Heart left ventricle (tissue), 16 donors: Measurements from ENCODE around the gene SPTLC3. TPM values are rescaled to one million over a fixed set of nuclear protein-coding genes. Genes with fewer than 3 reads are reported as not detected.

Experiments
- ATAC-seq, 4 donors: fragments of 200-7000 bp; cut with Tn5 transposase; one replicate each; pipeline ENCODE4 v1.9.1; 2020 to 2022; ENCODE audit warnings: moderate library complexity in 4 of 4, mild to moderate bottlenecking in 3 of 4, moderate number of reproducible peaks in 1 of 4
- DNase-seq, 5 donors: peaks; one replicate each; pipeline ENCODE4 v3.0.0-alpha.2; 2020
- H3K27ac ChIP-seq, 12 donors: fragments of 200-600 bp; sonication (generic) in 4 of 12; one replicate each; pipeline versions ENCODE4 v1.5.0 to v1.8.0; 2016 to 2022; ENCODE audit warnings: mild to moderate bottlenecking in 2 of 12
- H3K27me3 ChIP-seq, 9 donors: fragments of 200-600 bp; sonication (generic) in 2 of 9; one replicate each; pipeline versions ENCODE4 v1.5.1 to v1.8.0; 2016 to 2022; ENCODE audit warnings: mild to moderate bottlenecking in 3 of 9
- H3K36me3 ChIP-seq, 9 donors: fragments of 200-600 bp; sonication (generic) in 2 of 9; one replicate each; pipeline versions ENCODE4 v1.5.0 to v1.8.0; 2018 to 2022; ENCODE audit warnings: mild to moderate bottlenecking in 2 of 9
- H3K4me1 ChIP-seq, 12 donors: fragments of 200-600 bp; sonication (generic) in 4 of 12; one replicate each; pipeline versions ENCODE4 v1.5.0 to v1.8.0; 2016 to 2022; ENCODE audit warnings: mild to moderate bottlenecking in 3 of 12
- H3K4me3 ChIP-seq, 12 donors: fragments of 200-600 bp; sonication (generic) in 4 of 12; one replicate each; pipeline versions ENCODE4 v1.5.0 to v1.8.0; 2017 to 2022; ENCODE audit warnings: mild to moderate bottlenecking in 9 of 12, moderate library complexity in 4 of 12
- H3K9me3 ChIP-seq, 12 donors: fragments of 200-600 bp; sonication (generic) in 4 of 12; one replicate each; pipeline versions ENCODE4 v1.5.0 to v1.8.0; 2016 to 2022; ENCODE audit warnings: mild to moderate bottlenecking in 1 of 12
- CTCF ChIP-seq, 12 donors: fragments of 200-600 bp; sonication (generic) in 4 of 12; IDR thresholded peaks; one replicate each; pipeline versions ENCODE4 v1.5.0 to v1.8.0; 2018 to 2022; ENCODE audit warnings: antibody characterized with exemption in 12 of 12, mild to moderate bottlenecking in 5 of 12
- POLR2A ChIP-seq, 2 donors: fragments of 450-650 bp; IDR thresholded peaks; one replicate each; pipeline ENCODE4 v1.6.1; 2017; ENCODE audit warnings: antibody characterized with exemption in 2 of 2, mild to moderate bottlenecking in 2 of 2, moderate library complexity in 2 of 2
- WGBS, 4 donors: extraction: QIAGEN DNeasy Blood & Tissue Kit in 2 of 4; methylation state at CpG; one replicate each; pipeline versions ENCODE4 v1.1.5 to v1.1.7; 2013 to 2018; 5-methylcytosine and 5-hydroxymethylcytosine counted together
- intact Hi-C, 10 donors: fragments of 100-400 bp; cut with DNase I; formaldehyde crosslinking; loops; one replicate each; pipeline versions ENCODE4 v1.11.1 to v1.14.2; 2022
- polyA plus RNA-seq, 2 donors: library from polyadenylated mRNA; stranded (reverse); fragments of 200-250 nt; gene quantifications; one replicate each; pipeline ENCODE4 v1.2.3, GENCODE V29; 2013
- total RNA-seq, 9 donors: library from RNA; depleted of rRNA in 2 of 9; stranded (reverse); fragments of >200 nt in 2 of 9; fragmentation: NEBNext Ultra II Directional in 3 of 9; extraction: Animal tissue kit (Norgen Biotek cat#: 25700) in 3 of 9; gene quantifications; one replicate each; pipeline versions ENCODE4 v1.1.0 to v1.2.4, GENCODE V29; 2016 to 2023
- donor health status: ischemic (EF 13 %, LVEDD 7.1; RV severe dilation, severe dysfunction).
- donor health status: healthy with polysubstance abuse.
- donor health status: DM: no; HTN: yes; CAD: no.
- donor health status: DM: no; HTN: no; CAD: no.
- donor health status: ischemic (EF 25% LVEDD 6.9; RV normal size, moderate dysfunction).
- donor health status: ischemic (EF 25% LVEDD 5.7; RV mildly dilated, moderate dysfunction).
- donor health status: healthy.
- donor health status: DM: yes; HTN: yes; CAD: no.
- donor health status: ischemic (EF 35%, LVEDD 5.7; RV mildly dilated, moderate dysfunction).
- donor health status: nonischemic (EF 11% LVEDD 7.7; RV severe dilation, severe dysfunction).
- donor health status: DM: yes; HTN: yes; CAD: no.
- donor health status: PGD.
- donor health status: ischemic (EF 29% LVEDD 5.4; RV normal size, mild dysfunction).
- donor health status: nonischemic (EF 23%, LVEDD 6.1; RV moderate dilation, normal function).

Gene SPTLC3
- total and polyA plus RNA-seq, 11 donors = 0.57 to 15.4 (median 6.0) TPM

DNA sequence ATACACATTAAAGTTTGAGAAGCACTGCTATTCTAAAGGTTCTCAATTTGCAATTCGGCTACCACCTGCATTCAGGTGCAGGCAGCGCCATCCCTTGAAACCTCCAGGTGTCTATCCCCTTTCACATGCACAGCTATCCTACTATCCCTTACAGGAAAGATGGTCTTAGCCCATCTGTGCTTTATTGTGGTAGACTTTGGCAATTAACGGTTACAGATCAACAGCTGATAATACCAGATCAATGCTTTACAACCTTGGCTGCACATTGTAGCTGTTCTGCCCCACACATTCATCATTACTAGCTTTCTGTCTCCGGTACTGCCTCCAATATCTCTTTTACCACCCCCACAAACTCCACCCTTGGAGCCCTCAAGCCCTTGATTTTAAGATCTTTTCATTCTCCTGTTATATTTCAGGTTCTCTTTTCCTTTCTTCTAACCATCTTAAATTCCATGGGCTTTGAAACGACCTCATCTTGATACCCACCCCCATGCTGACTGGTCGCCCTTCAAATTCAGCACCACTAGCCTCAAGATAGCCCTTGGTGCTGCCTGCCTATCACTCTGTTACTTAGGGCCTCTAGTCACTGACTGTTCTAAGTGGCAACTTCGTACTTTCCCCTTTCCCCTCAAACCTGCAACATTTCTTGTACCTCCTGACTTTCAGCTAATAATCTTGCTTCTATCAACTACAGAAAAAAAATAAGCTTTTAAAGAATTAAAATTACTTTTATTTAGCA is 50.8 kb downstream of the SPTLC3 start:
- no peak for ATAC-seq
- no peak for TF ChIP-seq POLR2A (IDR thresholded peaks at IDR 0.05)
- TF ChIP-seq CTCF (IDR thresholded peaks at IDR 0.05) = no peak

DNA sequence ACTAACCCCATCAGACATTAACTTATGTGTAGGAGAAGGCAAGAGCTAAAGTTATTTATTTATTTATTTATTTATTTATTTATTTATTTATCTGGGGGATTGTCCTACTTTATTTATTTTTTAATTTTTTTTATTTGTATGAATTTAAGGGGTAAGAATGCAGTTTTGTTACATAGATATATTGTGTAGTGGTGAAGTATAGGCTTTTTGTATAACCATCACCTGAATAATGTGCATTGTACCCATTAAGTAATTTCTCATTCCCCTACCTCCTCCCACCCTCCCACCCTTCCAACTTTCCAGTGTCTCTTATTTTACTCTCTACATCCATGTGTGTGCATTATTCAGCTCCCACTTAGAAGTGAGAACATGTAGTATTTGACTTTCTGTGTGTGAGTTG is 51.6 kb downstream of the SPTLC3 start:
- ATAC-seq = no peak
- TF ChIP-seq POLR2A (IDR thresholded peaks at IDR 0.05) (no peak), CTCF (IDR thresholded peaks at IDR 0.05) (no peak)
- intact Hi-C loops = loop anchor here in 1 of 10 donors (10.0 kb wide), 1 partner anchor 56 kb away; the partner anchor contains the start of gene SPTLC3

More for the DNA sequence above, 50.8 kb downstream of the SPTLC3 start:
- H3K4me1 ChIP-seq = peaks cover 0 to 9% (median 0%) of the 10 kb centered on the region in 12 donors
- no peak overlapping the region for H3K4me3 ChIP-seq
- no peak overlapping the region for H3K27ac ChIP-seq
- no peaks in the 10 kb centered on the region for H3K9me3 ChIP-seq
- no peaks in the 10 kb centered on the region for H3K36me3 ChIP-seq
- 68 to 72% (median 70%) methylated on average over 7 of the region's 7 CpGs for WGBS, 4 donors
- DNase-seq = no peak
- intact Hi-C loops = loop anchor here in 1 of 10 donors (10.0 kb wide), 1 partner anchor 55 kb away; the partner anchor contains the start of gene SPTLC3
- H3K27me3 ChIP-seq = no peaks in the 10 kb centered on the region

DNA sequence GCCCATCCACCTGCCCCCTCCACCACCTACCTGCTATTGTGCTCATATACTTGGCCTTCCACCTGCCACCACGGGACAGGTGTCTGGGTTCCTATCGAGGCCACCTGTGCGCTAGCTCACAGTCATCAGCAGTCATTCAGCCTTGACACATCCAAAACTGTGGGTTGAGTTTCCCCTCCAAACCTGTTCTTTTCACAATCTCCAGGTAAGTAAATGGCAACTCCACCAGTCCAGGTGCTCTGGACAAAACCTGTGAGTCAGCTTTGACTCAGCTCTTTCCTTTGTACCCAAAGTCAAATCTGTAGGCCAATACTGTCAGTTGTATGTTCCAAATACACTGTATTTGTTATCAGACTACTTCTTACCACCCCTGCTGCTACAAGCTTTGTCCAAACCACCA is 52.6 kb downstream of the SPTLC3 start:
- ATAC-seq (no peak), DNase-seq (no peak)
- intact Hi-C loops = loop anchor here in 1 of 10 donors (10.0 kb wide), 1 partner anchor 57 kb away; the partner anchor contains the start of gene SPTLC3
- Histone ChIP-seq H3K4me1 (peaks cover 0 to 9% (median 0%) of the 10 kb centered on the region in 12 donors), H3K36me3 (no peaks in the 10 kb centered on the region), H3K9me3 (peaks cover 0 to 6% (median 0%) of the 10 kb centered on the region in 12 donors), H3K27ac (no peak overlapping the region), H3K27me3 (no peaks in the 10 kb centered on the region), H3K4me3 (no peak overlapping the region)
- 90 to 100% (median 94%) methylated on average over 3 of the region's 3 CpGs for WGBS, 4 donors
- TF ChIP-seq CTCF (IDR thresholded peaks at IDR 0.05) (no peak), POLR2A (IDR thresholded peaks at IDR 0.05) (no peak)

More for the DNA sequence above, 51.6 kb downstream of the SPTLC3 start:
- Histone ChIP-seq H3K9me3 (no peaks in the 10 kb centered on the region), H3K4me3 (no peak overlapping the region), H3K36me3 (no peaks in the 10 kb centered on the region), H3K4me1 (peaks cover 0 to 9% (median 0%) of the 10 kb centered on the region in 12 donors), H3K27ac (no peak overlapping the region), H3K27me3 (no peaks in the 10 kb centered on the region)
- no peak for DNase-seq

DNA sequence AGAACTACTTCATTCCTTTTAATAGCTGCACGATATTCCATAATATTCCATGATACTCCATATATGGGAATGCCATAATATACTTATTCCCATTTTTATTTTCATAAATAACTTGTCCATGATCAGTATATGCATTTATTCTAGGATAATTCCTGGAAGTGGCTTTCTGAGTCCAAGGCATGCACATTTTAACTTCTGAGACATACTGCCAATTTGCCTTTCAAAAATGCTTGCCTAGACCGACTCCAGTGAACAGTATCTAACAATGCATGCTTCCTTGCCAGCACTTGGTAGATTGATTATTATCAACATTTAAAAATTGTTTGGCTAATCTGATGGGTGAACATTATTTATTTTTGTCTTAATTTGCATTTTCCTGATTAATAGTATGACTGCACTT is 54.0 kb downstream of the SPTLC3 start:
- Histone ChIP-seq H3K4me3 (no peak overlapping the region), H3K9me3 (peaks cover 0 to 9% (median 0%) of the 10 kb centered on the region in 12 donors), H3K27me3 (no peaks in the 10 kb centered on the region), H3K27ac (peak overlapping the region in 1 of 12 donors; percentile 21), H3K4me1 (peaks cover 0 to 9% (median 0%) of the 10 kb centered on the region in 12 donors), H3K36me3 (no peaks in the 10 kb centered on the region)
- 46 to 61% (median 54%) methylated on average over 2 of the region's 2 CpGs for WGBS, 4 donors
- intact Hi-C loops = loop anchor here in 1 of 10 donors (10.0 kb wide), 1 partner anchor 58 kb away; the partner anchor contains the start of gene SPTLC3
- no peak for TF ChIP-seq POLR2A (IDR thresholded peaks at IDR 0.05)
- no peak for TF ChIP-seq CTCF (IDR thresholded peaks at IDR 0.05)
- DNase-seq (no peak), ATAC-seq (no peak)
